ENCODE data around the gene PYHIN1. TPM values are rescaled to one million over a fixed set of nuclear protein-coding genes. Genes with fewer than 3 reads are reported as not detected.

Gene PYHIN1
- total RNA-seq, 1 experiment from 2014 or later: not detected

DNA sequence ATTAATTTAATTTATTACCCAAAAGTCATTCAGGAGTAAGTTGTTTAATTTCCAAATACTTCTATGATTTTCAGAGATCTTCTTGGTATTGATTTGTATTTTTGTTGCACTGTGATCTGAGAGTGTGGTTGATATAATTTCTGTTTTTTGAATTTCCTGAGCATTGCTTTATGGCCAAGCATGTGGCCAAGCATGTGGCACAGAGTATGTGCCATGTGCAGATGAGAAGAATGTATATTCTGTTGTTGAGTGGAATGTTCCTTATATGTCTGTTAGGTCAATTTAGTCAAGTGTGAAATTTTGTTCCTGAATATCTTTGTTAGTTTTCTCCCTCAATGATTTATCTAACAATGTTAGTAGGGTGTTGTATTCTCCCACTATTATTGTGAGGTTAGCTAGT is 53.0 kb downstream of the PYHIN1 start:
- no peaks in the 10 kb centered on the region for H3K4me1 Mint-ChIP-seq (ENCODE audit: low read depth, unreplicated experiment)
- no TSS peak for BruUV-seq (replicated peaks)

GRCh38 chr1:158989424-158989823 is 58.1 kb downstream of the PYHIN1 start:
- Mint-ChIP-seq H3K4me1 (ENCODE audit: low read depth, unreplicated experiment) (no peaks in the 10 kb centered on the region), H3K4me3 (ENCODE audit: low read depth, unreplicated experiment) (no peak overlapping the region), H3K27ac (ENCODE audit: unreplicated experiment) (no peak overlapping the region), H3K27me3 (ENCODE audit: unreplicated experiment) (no peaks in the 10 kb centered on the region), H3K36me3 (ENCODE audit: insufficient read depth, unreplicated experiment) (no peaks in the 10 kb centered on the region), H3K9me3 (ENCODE audit: low read depth, unreplicated experiment) (peaks cover 5% of the 10 kb centered on the region)
- DNase-seq: no peak
- intact Hi-C loops (cut with micrococcal nuclease; ENCODE audit: unreplicated experiment): no loop called here
- no TSS peak for BruUV-seq (replicated peaks)
- no peak for TF ChIP-seq CTCF (IDR thresholded peaks at IDR 0.05; ENCODE audit: unreplicated experiment)
- CTCF ChIA-PET: no interaction called here

More for the DNA sequence above, 53.0 kb downstream of the PYHIN1 start:
- TF ChIP-seq CTCF (IDR thresholded peaks at IDR 0.05; ENCODE audit: unreplicated experiment): no peak
- H3K27ac Mint-ChIP-seq (ENCODE audit: unreplicated experiment): no peak overlapping the region
- H3K27me3 Mint-ChIP-seq (ENCODE audit: unreplicated experiment): no peaks in the 10 kb centered on the region
- CTCF ChIA-PET: no interaction called here
- no peak for DNase-seq
- H3K9me3 Mint-ChIP-seq (ENCODE audit: low read depth, unreplicated experiment): peaks cover 19% of the 10 kb centered on the region
- intact Hi-C loops (cut with micrococcal nuclease; ENCODE audit: unreplicated experiment): no loop called here
- H3K4me3 Mint-ChIP-seq (ENCODE audit: low read depth, unreplicated experiment): no peak overlapping the region
- no peaks in the 10 kb centered on the region for H3K36me3 Mint-ChIP-seq (ENCODE audit: insufficient read depth, unreplicated experiment)

- H3K36me3 Mint-ChIP-seq (ENCODE audit: insufficient read depth, unreplicated experiment): no peaks in the 10 kb centered on the region
- intact Hi-C loops (cut with micrococcal nuclease; ENCODE audit: unreplicated experiment): no loop called here
- H3K27me3 Mint-ChIP-seq (ENCODE audit: unreplicated experiment): no peaks in the 10 kb centered on the region
- CTCF ChIA-PET: no interaction called here
- H3K9me3 Mint-ChIP-seq (ENCODE audit: low read depth, unreplicated experiment): peaks cover 2% of the 10 kb centered on the region
- DNase-seq: no peak
- no TSS peak for BruUV-seq (replicated peaks)
- no peak overlapping the region for H3K27ac Mint-ChIP-seq (ENCODE audit: unreplicated experiment)
- H3K4me3 Mint-ChIP-seq (ENCODE audit: low read depth, unreplicated experiment): no peak overlapping the region
- H3K4me1 Mint-ChIP-seq (ENCODE audit: low read depth, unreplicated experiment): no peaks in the 10 kb centered on the region
- TF ChIP-seq CTCF (IDR thresholded peaks at IDR 0.05; ENCODE audit: unreplicated experiment): no peak
Observed at GRCh38 chr1:158992787-158993312, 61.5 kb downstream of the PYHIN1 start.

GRCh38 chr1:158996998-158997397 is 65.6 kb downstream of the PYHIN1 start:
- no peaks in the 10 kb centered on the region for H3K36me3 Mint-ChIP-seq (ENCODE audit: insufficient read depth, unreplicated experiment)
- H3K27ac Mint-ChIP-seq (ENCODE audit: unreplicated experiment): no peak overlapping the region
- no peak for DNase-seq
- no peak overlapping the region for H3K4me3 Mint-ChIP-seq (ENCODE audit: low read depth, unreplicated experiment)
- peaks cover 29% of the 10 kb centered on the region for H3K4me1 Mint-ChIP-seq (ENCODE audit: low read depth, unreplicated experiment)
- CTCF ChIA-PET: interaction anchor here (0.8 kb wide), 1 partner anchor 793 kb away, joined by 3 read pairs; no protein-coding TSS in a partner anchor
- TF ChIP-seq CTCF (IDR thresholded peaks at IDR 0.05; ENCODE audit: unreplicated experiment): no peak
- no TSS peak for BruUV-seq (replicated peaks)
- no peaks in the 10 kb centered on the region for H3K9me3 Mint-ChIP-seq (ENCODE audit: low read depth, unreplicated experiment)
- no peaks in the 10 kb centered on the region for H3K27me3 Mint-ChIP-seq (ENCODE audit: unreplicated experiment)
- intact Hi-C loops (cut with micrococcal nuclease; ENCODE audit: unreplicated experiment): loop anchor here (5.0 kb wide), 1 partner anchor 200 kb away; no protein-coding TSS in a partner anchor
